Non-pigmented ciliary epithelial cell (primary cell): ENCODE measurements around the gene WDR64.
A peak's percentile ranks its signal among the peaks of the same experiment; 100 is the strongest.

Source experiments
- DNase-seq: peaks from one replicate; pipeline ENCODE4 v3.0.0-alpha.2; 2010; ENCODE audit warnings: low read depth

The WDR64 gene

GRCh38 chr1:241839369-241839979 is 187.4 kb downstream of the WDR64 start:
- DNase-seq: no peak

- DNase-seq: no peak
Observed at GRCh38 chr1:241840164-241840563, 188.1 kb downstream of the WDR64 start.

DNA sequence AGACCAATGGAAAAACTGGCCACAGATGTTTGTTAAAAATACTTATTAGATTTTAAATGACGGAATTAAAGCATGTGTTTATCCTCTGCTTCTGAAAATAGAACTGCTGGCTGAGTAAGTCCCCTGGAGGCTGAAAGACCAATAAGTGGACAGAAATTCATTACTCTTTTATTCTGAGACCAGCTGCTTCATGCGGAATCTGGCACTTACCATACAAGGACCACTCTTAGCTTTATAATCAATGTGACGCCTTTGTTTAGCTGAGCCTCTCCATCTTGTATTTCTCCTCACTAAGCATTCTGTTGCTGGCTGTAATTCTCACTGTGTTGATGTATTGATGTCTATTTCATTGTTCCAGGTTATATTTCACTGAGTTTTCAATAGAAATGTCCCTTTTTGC is 189.6 kb downstream of the WDR64 start:
- DNase-seq: no peak

DNA sequence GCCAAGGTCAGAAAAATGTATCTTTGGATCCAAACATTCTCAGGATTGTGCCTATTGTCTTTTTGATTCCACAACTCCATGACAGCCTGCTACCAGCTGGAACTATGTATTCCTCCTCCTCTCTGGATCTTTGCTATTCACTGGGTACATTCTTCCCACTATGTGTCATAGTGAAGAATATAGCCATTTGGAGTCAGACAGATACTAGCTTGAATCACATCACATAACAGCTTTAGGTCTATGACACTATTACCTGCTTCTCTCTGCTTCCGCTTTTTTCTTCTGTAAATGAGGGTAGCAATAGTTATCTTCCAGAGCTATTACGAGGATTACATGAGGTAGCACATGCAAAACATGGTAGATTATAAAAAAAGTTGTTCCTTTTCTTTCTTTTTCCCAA is 190.5 kb downstream of the WDR64 start:
- DNase-seq: peak; percentile 54

DNA sequence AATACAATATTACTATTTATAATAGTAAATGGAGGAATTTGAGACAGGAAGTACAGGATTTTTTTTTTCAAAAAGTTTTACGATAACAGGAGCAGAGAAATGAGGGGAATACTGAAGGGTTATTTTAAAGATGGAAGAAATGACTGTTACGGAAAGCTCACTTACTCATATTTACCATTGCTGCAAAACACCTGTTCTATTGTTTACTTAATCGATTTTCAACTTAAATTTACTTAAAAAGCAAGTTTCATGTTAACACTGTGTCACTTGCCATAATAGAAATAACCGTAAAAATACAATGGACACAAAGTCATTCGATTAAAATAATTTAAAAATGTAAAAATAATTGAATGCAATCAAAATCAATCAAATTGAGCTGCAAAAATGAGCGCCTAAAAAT is 192.5 kb downstream of the WDR64 start:
- no peak for DNase-seq

DNA sequence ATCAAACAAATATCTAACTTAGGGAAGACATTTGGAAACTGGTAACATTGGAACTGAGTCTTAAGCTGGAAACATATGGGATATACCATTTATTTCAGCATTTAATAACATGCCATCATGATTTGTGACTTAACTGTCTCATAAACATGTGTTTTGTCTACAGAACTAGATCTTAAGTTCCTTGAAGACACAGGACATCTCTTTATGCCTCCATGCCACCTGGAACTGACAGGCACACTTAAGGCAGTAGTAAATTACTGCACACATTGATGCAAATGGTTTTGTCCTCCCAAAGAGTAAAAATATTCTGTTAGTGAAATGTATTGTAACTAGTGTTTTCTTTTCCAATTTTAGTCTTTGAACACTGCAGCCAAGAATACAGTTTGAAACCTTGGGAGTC is 194.3 kb downstream of the WDR64 start:
- DNase-seq: no peak

GRCh38 chr1:241846862-241847539 is 194.9 kb downstream of the WDR64 start:
- DNase-seq: no peak

DNA sequence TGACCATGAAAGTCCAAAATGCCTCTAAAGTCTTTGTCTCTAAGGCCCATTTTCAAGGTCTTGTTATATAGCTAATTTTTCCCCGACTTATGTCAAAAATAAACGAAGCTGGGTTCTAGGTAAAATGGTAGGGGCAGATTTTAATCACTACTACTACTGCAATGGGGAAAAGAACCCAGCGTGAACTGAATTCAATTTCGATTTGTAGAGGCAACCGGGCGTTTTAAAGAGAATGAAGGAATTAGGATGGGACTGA is 195.4 kb downstream of the WDR64 start:
- no peak for DNase-seq

- peak; percentile 65 for DNase-seq
Observed at GRCh38 chr1:241847796-241848685, 196.0 kb downstream of the WDR64 start, which contains the start of gene EXO1. Gene EXO1 (plus strand): TSS chr1:241848204. CDS start chr1:241850426, 2,222 bp downstream.

- no peak for DNase-seq
Observed at GRCh38 chr1:241848686-241849344, 196.7 kb downstream of the WDR64 start.

DNA sequence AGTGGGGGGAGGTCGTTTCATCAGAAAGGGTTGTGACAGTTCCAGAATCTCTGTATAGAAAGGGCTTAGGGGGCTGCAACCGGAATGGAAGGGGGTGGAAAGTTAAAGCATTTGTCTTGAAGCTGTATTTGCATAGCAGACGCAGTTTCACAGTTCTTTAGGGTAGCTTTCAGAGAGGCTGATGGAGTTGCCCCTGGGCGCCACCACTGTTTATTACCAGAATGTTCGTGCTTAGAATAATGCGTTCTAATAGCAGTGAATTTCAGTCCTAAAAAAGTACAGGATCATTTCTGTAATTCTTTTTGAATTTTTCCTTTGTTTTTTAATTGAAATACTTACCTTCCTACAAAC is 197.2 kb downstream of the WDR64 start:
- DNase-seq: no peak
